ENCODE measurements around the gene SPON2. TPM values are rescaled to one million over a fixed set of nuclear protein-coding genes. Genes with fewer than 3 reads are reported as not detected.

SPON2 gene
- total RNA-seq, 1 donor from 2014 or later, result 43.9 TPM

- no peak overlapping the region for H3K4me3 ChIP-seq
- peaks cover 52% of the 10 kb centered on the region for H3K4me1 ChIP-seq
- H3K36me3 ChIP-seq, result peaks cover 17% of the 10 kb centered on the region
- no peak for TF ChIP-seq CTCF (IDR thresholded peaks at IDR 0.05)
- no peaks in the 10 kb centered on the region for H3K9me3 ChIP-seq
- DNase-seq (peak; percentile 58), ATAC-seq (no peak)
- intact Hi-C loops (cut with DNase I), result no loop called here
- no peaks in the 10 kb centered on the region for H3K27me3 ChIP-seq
- no peak overlapping the region for H3K27ac ChIP-seq
These were observed 34.7 kb upstream of the SPON2 start for GRCh38 chr4:1207157-1207470.

- Histone ChIP-seq H3K9me3 (no peaks in the 10 kb centered on the region), H3K27me3 (no peaks in the 10 kb centered on the region), H3K4me3 (no peak overlapping the region), H3K4me1 (peaks cover 55% of the 10 kb centered on the region), H3K27ac (no peak overlapping the region), H3K36me3 (peaks cover 13% of the 10 kb centered on the region)
- DNase-seq, result no peak
- intact Hi-C loops (cut with DNase I), result no loop called here
- no peak for ATAC-seq
- no peak for TF ChIP-seq CTCF (IDR thresholded peaks at IDR 0.05)
These were observed 34.1 kb upstream of the SPON2 start for GRCh38 chr4:1206299-1207156.

- ATAC-seq, result no peak
- no peak overlapping the region for H3K27ac ChIP-seq
- H3K4me1 ChIP-seq, result peaks cover 57% of the 10 kb centered on the region
These were observed 33.4 kb upstream of the SPON2 start for GRCh38 chr4:1205586-1206298.

GRCh38 chr4:1204828-1205585 is 32.6 kb upstream of the SPON2 start:
- ATAC-seq (peak; percentile 5), DNase-seq (peak; percentile 63)
- Histone ChIP-seq H3K9me3 (no peaks in the 10 kb centered on the region), H3K4me1 (peaks cover 55% of the 10 kb centered on the region), H3K36me3 (no peaks in the 10 kb centered on the region), H3K27me3 (no peaks in the 10 kb centered on the region), H3K27ac (no peak overlapping the region), H3K4me3 (no peak overlapping the region)
- intact Hi-C loops (cut with DNase I), result no loop called here
- TF ChIP-seq CTCF (IDR thresholded peaks at IDR 0.05), result no peak

More at GRCh38 chr4:1205586-1206298, 33.4 kb upstream of the SPON2 start:
- Histone ChIP-seq H3K9me3 (no peaks in the 10 kb centered on the region), H3K36me3 (peaks cover 5% of the 10 kb centered on the region), H3K27me3 (no peaks in the 10 kb centered on the region), H3K4me3 (no peak overlapping the region)
- peak; percentile 54 for DNase-seq
- TF ChIP-seq CTCF (IDR thresholded peaks at IDR 0.05), result no peak
- intact Hi-C loops (cut with DNase I), result no loop called here

GRCh38 chr4:1204286-1204827 is 32.0 kb upstream of the SPON2 start:
- ATAC-seq (no peak), DNase-seq (peak; percentile 43)
- Histone ChIP-seq H3K4me1 (peaks cover 52% of the 10 kb centered on the region), H3K36me3 (no peaks in the 10 kb centered on the region), H3K4me3 (no peak overlapping the region), H3K27ac (no peak overlapping the region), H3K27me3 (no peaks in the 10 kb centered on the region), H3K9me3 (no peaks in the 10 kb centered on the region)
- intact Hi-C loops (cut with DNase I), result no loop called here
- TF ChIP-seq CTCF (IDR thresholded peaks at IDR 0.05), result no peak

Data from upper lobe of right lung (tissue), 1 donor.